SKM-1 (cell line): Measurements from ENCODE around the gene HAPLN3.

Experiments used
- DNase-seq: peaks from one replicate; lab custom pipeline; 2025; ENCODE audit not compliant: unreplicated experiment; lab: John Stamatoyannopoulos, UW

Gene HAPLN3

GRCh38 chr15:88832820-88833730, 62.3 kb downstream of the HAPLN3 start:
- no peak for DNase-seq

GRCh38 chr15:88830016-88830415, 65.3 kb downstream of the HAPLN3 start:
- no peak for DNase-seq

GRCh38 chr15:88828791-88829190, 66.6 kb downstream of the HAPLN3 start:
- no peak for DNase-seq
